A375 (cell line): ENCODE data around the gene TMEM128. TPM values are rescaled to one million over a fixed set of nuclear protein-coding genes. Genes with fewer than 3 reads are reported as not detected.

Experiments used
- total RNA-seq: library from RNA; depleted of rRNA; stranded (reverse); fragments of >200 nt; shearing (Covaris generic); gene quantifications from 2 replicates; pipeline ENCODE4 v1.2.3, GENCODE V29; 2014; rRNA removed

The TMEM128 gene
- 17.5 and 20.5 TPM in 2 replicates for total RNA-seq

GRCh38 chr4:4248029-4248884 is at the start of gene TMEM128:
TMEM128 (minus strand) TSS chr4:4248223; CDS start chr4:4248202, 21 bp downstream.

GRCh38 chr4:4289941-4290850 is 42.2 kb upstream of the TMEM128 start, which contains the start of the genes LYAR and ZBTB49:
LYAR (minus strand) TSS chr4:4290154; CDS start chr4:4283742, 6,412 bp downstream.
ZBTB49 (plus strand) TSS chr4:4290251; CDS start chr4:4299946, 9,695 bp downstream.

GRCh38 chr4:4226606-4227438 is 21.2 kb downstream of the TMEM128 start, which contains the start of gene OTOP1:
OTOP1 (minus strand) TSS chr4:4226929; CDS start chr4:4226864, 65 bp downstream.

Other genes starting within 250 kb of the TMEM128 start
- gene OTOP1, start 21.3 kb downstream of the TMEM128 start, total RNA-seq = not detected in 2 replicates
- gene LYAR, start 41.9 kb upstream of the TMEM128 start, total RNA-seq = 89.0 and 97.9 TPM in 2 replicates
- 8.1 and 8.4 TPM in 2 replicates for gene ZBTB49, start 42.0 kb upstream of the TMEM128 start, total RNA-seq
- gene NSG1, start 138.9 kb upstream of the TMEM128 start, total RNA-seq = 0.32 and 0.34 TPM in 2 replicates